ENCODE data around the gene RIC1.

Gene RIC1

DNA sequence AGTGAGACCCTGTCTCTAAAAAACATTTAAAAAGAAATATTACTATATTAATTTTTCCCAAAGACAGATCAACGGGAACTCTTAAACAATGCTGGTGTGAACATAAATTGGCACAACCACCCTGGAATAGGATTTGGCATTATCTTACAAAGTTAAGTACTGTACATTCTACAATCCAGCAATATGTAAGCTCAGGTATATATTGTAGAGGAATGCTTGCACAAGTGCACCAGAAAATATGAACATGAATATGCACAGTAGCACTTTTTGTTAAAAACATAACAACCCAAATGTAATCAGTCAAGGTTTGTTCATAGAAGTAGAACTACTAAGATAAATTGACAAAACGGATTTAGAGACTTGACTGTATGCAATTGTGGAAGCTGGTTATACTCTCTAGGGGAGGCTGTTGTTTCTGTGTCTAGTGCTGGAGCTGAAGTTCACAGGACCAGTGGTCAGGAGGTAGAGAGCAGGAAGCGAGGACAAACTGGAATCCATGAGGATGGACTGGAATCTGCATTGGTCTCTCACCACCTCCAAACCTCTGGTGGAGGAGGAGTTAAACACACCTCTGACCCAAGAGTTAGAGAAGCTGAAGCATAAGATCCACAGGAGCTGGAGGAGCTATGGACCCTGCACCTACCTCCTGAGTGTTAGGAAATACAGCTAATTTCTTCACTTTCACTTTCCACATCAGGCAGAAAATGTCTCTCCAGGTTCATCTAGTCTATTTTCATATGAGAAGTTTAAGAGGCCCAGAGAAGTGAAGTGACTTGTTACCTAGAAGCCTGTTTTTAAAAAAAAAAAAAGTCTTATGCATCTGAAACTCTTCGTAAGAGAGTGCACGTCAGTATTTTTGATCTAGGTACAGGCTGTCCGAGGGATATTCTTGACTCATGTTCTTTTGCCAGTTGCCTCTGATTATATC lies 20.3 kb upstream of the RIC1 start:
- H3K4me3 ChIP-seq (ENCODE audit: low read length): no peak overlapping the region
- no peak overlapping the region for H3K9ac ChIP-seq (ENCODE audit: low read depth, low read length)
- no peaks in the 10 kb centered on the region for H3K9me3 ChIP-seq (ENCODE audit: insufficient read depth, low read depth, low read length)
- no peaks in the 10 kb centered on the region for H3K36me3 ChIP-seq (ENCODE audit: insufficient read depth, low read depth, low read length)
- H3K4me1 ChIP-seq (ENCODE audit: insufficient read depth, low read length): peaks cover 3% of the 10 kb centered on the region; the same call in 1 of the 2 replicates
- H3K27me3 ChIP-seq (ENCODE audit: insufficient read depth, low read length): no peaks in the 10 kb centered on the region
- no peak overlapping the region for H3K27ac ChIP-seq (ENCODE audit: low read length)

DNA sequence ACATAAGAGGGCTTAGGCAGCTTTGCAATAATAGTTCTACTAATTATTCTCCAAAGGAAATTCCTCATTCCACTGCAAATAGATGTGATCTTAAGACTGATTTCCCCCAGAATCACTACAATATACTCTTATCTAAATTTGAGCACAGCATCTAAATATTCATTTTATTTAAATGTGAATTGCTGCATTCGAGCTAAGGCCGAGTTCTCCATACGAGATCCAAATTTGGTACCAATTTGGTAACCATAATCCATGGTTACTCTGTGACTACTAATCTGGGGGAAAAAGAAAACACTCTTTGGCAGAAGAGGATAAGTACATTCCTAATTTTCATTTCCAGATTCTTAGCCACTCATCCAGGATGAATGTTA lies 19.7 kb upstream of the RIC1 start:
- Histone ChIP-seq H3K27me3 (ENCODE audit: insufficient read depth, low read length) (no peaks in the 10 kb centered on the region), H3K9me3 (ENCODE audit: insufficient read depth, low read depth, low read length) (no peaks in the 10 kb centered on the region), H3K36me3 (ENCODE audit: insufficient read depth, low read depth, low read length) (no peaks in the 10 kb centered on the region), H3K4me3 (ENCODE audit: low read length) (no peak overlapping the region), H3K9ac (ENCODE audit: low read depth, low read length) (no peak overlapping the region), H3K4me1 (ENCODE audit: insufficient read depth, low read length) (peaks cover 3% of the 10 kb centered on the region; the same call in 1 of the 2 replicates), H3K27ac (ENCODE audit: low read length) (no peak overlapping the region)

DNA sequence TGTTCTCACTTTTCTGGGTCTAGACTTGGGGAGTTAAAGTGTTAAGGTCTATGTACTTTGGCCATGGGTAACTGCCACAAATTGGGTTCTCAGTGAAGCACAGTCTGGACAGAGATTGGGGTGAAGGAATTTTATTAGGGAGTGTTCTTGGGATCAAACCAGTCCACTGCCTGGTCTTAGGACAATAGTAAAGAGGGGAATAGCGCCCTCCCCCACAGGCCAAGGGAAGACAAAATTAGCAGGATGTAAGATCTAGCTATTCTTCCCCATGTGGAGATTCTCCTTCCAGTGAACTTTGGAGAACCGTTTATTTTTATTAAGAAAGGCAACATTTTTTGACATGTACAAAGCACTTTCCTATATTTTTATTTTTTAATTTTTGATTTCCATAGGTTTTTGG lies 18.4 kb upstream of the RIC1 start:
- H3K4me1 ChIP-seq (ENCODE audit: insufficient read depth, low read length): peaks cover 6% of the 10 kb centered on the region; the same call in 1 of the 2 replicates
- no peaks in the 10 kb centered on the region for H3K27me3 ChIP-seq (ENCODE audit: insufficient read depth, low read length)
- H3K27ac ChIP-seq (ENCODE audit: low read length): no peak overlapping the region
- no peaks in the 10 kb centered on the region for H3K36me3 ChIP-seq (ENCODE audit: insufficient read depth, low read depth, low read length)
- no peaks in the 10 kb centered on the region for H3K9me3 ChIP-seq (ENCODE audit: insufficient read depth, low read depth, low read length)
- H3K9ac ChIP-seq (ENCODE audit: low read depth, low read length): no peak overlapping the region
- no peak overlapping the region for H3K4me3 ChIP-seq (ENCODE audit: low read length)

DNA sequence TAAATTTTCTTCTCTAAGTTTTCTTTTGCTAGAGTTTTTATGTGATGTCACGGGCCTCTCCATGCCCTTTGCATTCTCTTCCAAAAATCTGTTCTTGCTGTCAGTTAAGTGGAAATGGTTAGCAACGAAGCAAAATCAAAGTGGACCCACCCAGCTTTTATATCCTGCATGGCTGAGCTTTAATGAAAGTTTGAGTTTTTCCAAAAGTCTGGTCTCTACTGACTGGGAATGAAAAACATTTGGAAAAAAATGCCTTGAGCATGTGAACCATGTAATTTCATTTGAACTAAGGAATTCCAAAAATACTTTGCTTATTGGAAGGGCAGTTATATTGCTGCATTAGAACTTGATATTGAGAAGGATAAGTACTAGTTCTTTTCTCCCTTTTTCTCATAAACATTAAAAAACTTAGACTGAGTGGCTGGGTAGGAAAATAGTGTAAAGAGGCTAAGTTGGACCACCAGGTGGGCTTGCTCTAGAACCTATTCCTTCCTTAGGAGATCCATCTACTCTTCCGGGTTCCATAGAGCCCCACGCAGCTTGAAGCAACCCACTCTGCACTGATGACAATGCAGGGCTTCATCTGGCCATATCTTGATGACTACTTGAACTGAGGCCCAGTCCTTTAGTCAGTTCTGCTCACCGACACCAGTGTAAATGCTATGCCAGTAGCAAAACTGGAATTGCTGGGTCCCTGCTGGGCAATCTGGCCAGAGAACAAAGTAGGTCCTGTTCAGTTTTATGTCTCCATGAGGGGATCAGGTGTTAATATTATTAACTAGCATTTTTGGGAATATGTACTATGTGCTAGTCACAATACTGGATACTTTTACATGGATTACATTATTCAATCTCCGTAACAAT lies 17.4 kb upstream of the RIC1 start:
- no peaks in the 10 kb centered on the region for H3K9me3 ChIP-seq (ENCODE audit: insufficient read depth, low read depth, low read length)
- H3K4me1 ChIP-seq (ENCODE audit: insufficient read depth, low read length): peaks cover 6% of the 10 kb centered on the region; the same call in 1 of the 2 replicates

DNA sequence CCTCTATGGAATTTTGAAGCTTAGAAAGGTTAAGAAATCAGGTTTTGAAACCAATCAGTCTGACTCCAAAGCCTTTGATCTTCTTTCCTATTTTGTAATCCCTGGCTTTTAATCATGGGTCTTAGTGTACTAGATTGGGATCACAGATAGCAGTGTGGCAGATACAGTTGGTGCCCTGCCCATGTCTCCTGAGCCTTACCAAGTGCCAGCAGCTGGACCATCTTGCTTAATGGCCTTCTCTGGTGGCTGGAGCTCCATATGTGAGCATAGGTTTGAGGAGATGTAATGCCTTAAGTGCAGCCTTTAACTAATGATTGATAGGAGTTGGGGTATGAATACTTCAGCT lies 16.7 kb upstream of the RIC1 start:
- no peaks in the 10 kb centered on the region for H3K9me3 ChIP-seq (ENCODE audit: insufficient read depth, low read depth, low read length)

More for the DNA sequence above, 17.4 kb upstream of the RIC1 start:
- Histone ChIP-seq H3K36me3 (ENCODE audit: insufficient read depth, low read depth, low read length) (no peaks in the 10 kb centered on the region), H3K27me3 (ENCODE audit: insufficient read depth, low read length) (no peaks in the 10 kb centered on the region), H3K27ac (ENCODE audit: low read length) (no peak overlapping the region), H3K9ac (ENCODE audit: low read depth, low read length) (no peak overlapping the region), H3K4me3 (ENCODE audit: low read length) (no peak overlapping the region)

DNA sequence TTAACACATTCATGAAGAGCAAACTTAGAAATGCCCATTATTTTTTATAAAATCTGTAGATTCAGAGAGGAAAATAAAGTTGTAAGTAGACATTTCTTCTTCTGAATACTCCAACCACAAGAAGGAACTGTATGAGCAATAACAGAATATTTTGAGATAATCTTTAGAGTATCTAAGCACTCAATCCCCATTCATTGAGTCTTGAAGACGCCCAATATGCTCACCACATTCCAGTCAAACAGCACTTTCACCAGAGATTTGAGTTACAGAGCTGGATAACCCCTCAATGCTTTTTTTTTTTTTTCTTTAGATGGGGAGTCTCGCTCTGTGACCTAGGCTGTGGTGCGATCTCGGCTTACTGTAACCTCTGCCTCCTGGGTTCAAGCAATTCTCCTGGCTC lies 14.7 kb upstream of the RIC1 start:
- no peaks in the 10 kb centered on the region for H3K36me3 ChIP-seq (ENCODE audit: insufficient read depth, low read depth, low read length)
- no peak overlapping the region for H3K9ac ChIP-seq (ENCODE audit: low read depth, low read length)
- no peaks in the 10 kb centered on the region for H3K27me3 ChIP-seq (ENCODE audit: insufficient read depth, low read length)
- H3K4me1 ChIP-seq (ENCODE audit: insufficient read depth, low read length): peaks cover 6% of the 10 kb centered on the region; the same call in 1 of the 2 replicates
- no peaks in the 10 kb centered on the region for H3K9me3 ChIP-seq (ENCODE audit: insufficient read depth, low read depth, low read length)
- H3K4me3 ChIP-seq (ENCODE audit: low read length): no peak overlapping the region
- H3K27ac ChIP-seq (ENCODE audit: low read length): no peak overlapping the region

More for the DNA sequence above, 16.7 kb upstream of the RIC1 start:
- H3K9ac ChIP-seq (ENCODE audit: low read depth, low read length): no peak overlapping the region
- H3K4me3 ChIP-seq (ENCODE audit: low read length): no peak overlapping the region
- no peaks in the 10 kb centered on the region for H3K27me3 ChIP-seq (ENCODE audit: insufficient read depth, low read length)
- H3K36me3 ChIP-seq (ENCODE audit: insufficient read depth, low read depth, low read length): no peaks in the 10 kb centered on the region
- peaks cover 6% of the 10 kb centered on the region; the same call in 1 of the 2 replicates for H3K4me1 ChIP-seq (ENCODE audit: insufficient read depth, low read length)
- no peak overlapping the region for H3K27ac ChIP-seq (ENCODE audit: low read length)

DNA sequence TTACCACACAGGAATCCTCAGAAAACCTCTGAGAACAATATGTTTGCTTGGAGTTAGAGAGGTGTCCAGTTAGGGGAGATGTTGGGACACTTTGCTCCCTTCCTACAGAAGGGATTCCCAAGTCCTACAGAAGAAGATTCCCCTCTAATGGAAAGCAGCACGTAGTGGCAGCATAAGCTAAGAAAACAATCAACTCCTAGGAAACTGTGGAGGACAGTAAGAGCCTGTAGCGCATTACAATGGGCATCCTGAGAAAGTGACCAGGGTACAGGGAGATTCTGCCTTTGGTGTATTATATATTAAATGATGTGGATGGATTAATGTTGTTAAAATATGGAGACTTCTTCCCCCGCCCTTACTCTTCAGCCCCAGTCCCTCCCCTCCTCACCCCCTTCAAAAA lies 13.9 kb upstream of the RIC1 start:
- no peaks in the 10 kb centered on the region for H3K9me3 ChIP-seq (ENCODE audit: insufficient read depth, low read depth, low read length)
- H3K4me3 ChIP-seq (ENCODE audit: low read length): no peak overlapping the region
- H3K9ac ChIP-seq (ENCODE audit: low read depth, low read length): no peak overlapping the region
- no peaks in the 10 kb centered on the region for H3K36me3 ChIP-seq (ENCODE audit: insufficient read depth, low read depth, low read length)
- no peak overlapping the region for H3K27ac ChIP-seq (ENCODE audit: low read length)
- peaks cover 6% of the 10 kb centered on the region; the same call in 1 of the 2 replicates for H3K4me1 ChIP-seq (ENCODE audit: insufficient read depth, low read length)
- no peaks in the 10 kb centered on the region for H3K27me3 ChIP-seq (ENCODE audit: insufficient read depth, low read length)

DNA sequence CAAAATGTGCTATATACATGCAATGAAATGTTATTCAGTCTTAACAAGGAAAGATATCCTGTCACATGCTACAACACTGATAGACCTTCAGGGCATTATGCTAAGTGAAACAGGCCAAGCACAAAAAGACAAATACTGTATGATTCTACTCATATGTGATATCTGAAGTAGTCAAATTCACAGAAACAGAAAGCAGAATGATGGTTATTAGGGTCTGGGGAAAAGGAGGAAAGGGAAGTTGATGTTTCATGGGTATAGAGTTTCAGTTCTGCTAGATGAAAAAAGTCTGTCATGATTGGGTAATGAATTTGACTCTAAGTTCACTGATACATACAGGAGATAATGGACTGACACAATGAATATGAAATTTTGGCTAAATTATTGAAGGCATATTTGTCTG lies 11.2 kb upstream of the RIC1 start:
- H3K4me3 ChIP-seq (ENCODE audit: low read length): no peak overlapping the region
- H3K27ac ChIP-seq (ENCODE audit: low read length): no peak overlapping the region
- no peaks in the 10 kb centered on the region for H3K27me3 ChIP-seq (ENCODE audit: insufficient read depth, low read length)
- no peaks in the 10 kb centered on the region for H3K36me3 ChIP-seq (ENCODE audit: insufficient read depth, low read depth, low read length)
- H3K4me1 ChIP-seq (ENCODE audit: insufficient read depth, low read length): peaks cover 3% of the 10 kb centered on the region; the same call in 1 of the 2 replicates
- H3K9ac ChIP-seq (ENCODE audit: low read depth, low read length): no peak overlapping the region
- H3K9me3 ChIP-seq (ENCODE audit: insufficient read depth, low read depth, low read length): no peaks in the 10 kb centered on the region

DNA sequence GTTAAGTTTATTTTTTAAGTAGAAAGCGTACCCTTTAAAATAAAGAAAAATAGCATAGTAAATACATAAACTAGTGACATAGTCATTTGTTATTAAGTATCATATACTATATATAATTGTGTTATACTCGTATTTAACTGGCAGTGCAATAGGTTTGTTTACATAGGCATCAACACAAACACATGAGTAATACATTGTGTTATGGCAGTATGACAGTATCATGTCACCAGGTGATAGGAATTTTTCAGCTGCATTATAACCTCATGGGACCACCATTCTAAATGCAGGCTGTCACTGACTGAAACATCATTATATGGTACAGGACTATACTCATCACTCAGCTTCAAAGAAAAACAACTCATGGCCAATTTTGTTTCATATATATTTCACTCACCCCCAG lies 8.4 kb upstream of the RIC1 start:
- H3K9me3 ChIP-seq (ENCODE audit: insufficient read depth, low read depth, low read length): no peaks in the 10 kb centered on the region
- no peak overlapping the region for H3K4me3 ChIP-seq (ENCODE audit: low read length)
- no peaks in the 10 kb centered on the region for H3K36me3 ChIP-seq (ENCODE audit: insufficient read depth, low read depth, low read length)
- no peaks in the 10 kb centered on the region for H3K27me3 ChIP-seq (ENCODE audit: insufficient read depth, low read length)
- H3K27ac ChIP-seq (ENCODE audit: low read length): no peak overlapping the region
- no peak overlapping the region for H3K9ac ChIP-seq (ENCODE audit: low read depth, low read length)
- no peaks in the 10 kb centered on the region for H3K4me1 ChIP-seq (ENCODE audit: insufficient read depth, low read length)

DNA sequence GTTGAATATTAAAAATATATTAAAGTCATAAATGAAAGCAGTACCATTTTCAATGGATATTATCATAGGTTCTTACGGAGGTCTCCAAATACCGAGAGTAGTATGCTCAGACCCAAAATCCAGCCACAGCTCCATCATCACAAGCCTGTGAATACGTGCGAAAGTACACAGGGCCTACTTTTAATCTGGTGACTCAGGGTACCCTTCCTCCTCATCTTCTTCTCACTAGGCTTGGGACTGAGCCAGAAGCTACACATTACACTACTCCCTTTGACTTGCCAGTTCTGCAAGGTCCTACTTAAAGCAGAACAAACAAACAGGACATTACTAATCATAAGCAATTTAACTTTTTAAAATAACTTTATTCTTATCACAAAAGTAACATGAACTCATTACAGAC lies 7.6 kb upstream of the RIC1 start:
- Histone ChIP-seq H3K9ac (ENCODE audit: low read depth, low read length) (no peak overlapping the region), H3K4me1 (ENCODE audit: insufficient read depth, low read length) (no peaks in the 10 kb centered on the region), H3K27me3 (ENCODE audit: insufficient read depth, low read length) (no peaks in the 10 kb centered on the region), H3K36me3 (ENCODE audit: insufficient read depth, low read depth, low read length) (no peaks in the 10 kb centered on the region), H3K4me3 (ENCODE audit: low read length) (no peak overlapping the region), H3K27ac (ENCODE audit: low read length) (no peak overlapping the region), H3K9me3 (ENCODE audit: insufficient read depth, low read depth, low read length) (no peaks in the 10 kb centered on the region)

DNA sequence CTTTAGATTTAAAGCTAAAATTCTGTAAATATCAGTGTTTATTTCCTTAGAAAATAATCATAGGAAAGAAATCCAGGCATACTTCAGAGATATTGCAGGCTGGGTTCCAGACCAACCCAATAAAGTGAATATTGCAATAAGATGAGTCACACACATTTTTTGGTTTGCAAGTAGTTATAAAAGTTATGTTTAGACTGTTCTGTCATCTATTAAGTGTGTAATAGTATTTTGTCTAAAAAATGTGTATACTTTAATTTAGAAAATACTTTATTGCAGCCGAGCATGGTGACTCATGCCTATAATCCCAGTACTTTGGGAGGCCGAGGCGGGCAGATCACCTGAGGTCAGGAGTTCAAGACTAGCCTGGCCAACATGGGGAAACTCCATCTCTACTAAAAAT lies 6.9 kb upstream of the RIC1 start:
- Histone ChIP-seq H3K27ac (ENCODE audit: low read length) (no peak overlapping the region), H3K36me3 (ENCODE audit: insufficient read depth, low read depth, low read length) (no peaks in the 10 kb centered on the region), H3K9me3 (ENCODE audit: insufficient read depth, low read depth, low read length) (no peaks in the 10 kb centered on the region), H3K27me3 (ENCODE audit: insufficient read depth, low read length) (no peaks in the 10 kb centered on the region), H3K4me3 (ENCODE audit: low read length) (no peak overlapping the region), H3K9ac (ENCODE audit: low read depth, low read length) (no peak overlapping the region), H3K4me1 (ENCODE audit: insufficient read depth, low read length) (peaks cover 3% of the 10 kb centered on the region; the same call in 1 of the 2 replicates)
